Smooth muscle cell (in vitro differentiated cells): Measurements from ENCODE around the gene AMOTL2. TPM values are rescaled to one million over a fixed set of nuclear protein-coding genes. Genes with fewer than 3 reads are reported as not detected.

Source experiments
- DNase-seq: peaks from one replicate; lab custom pipeline; 2025; ENCODE audit not compliant: unreplicated experiment; lab: John Stamatoyannopoulos, UW
- H2AFZ ChIP-seq: fragments of 200-600 bp; sonication (generic); 2 replicates; pipeline ENCODE4 v1.6.0; 2016; ENCODE audit warnings: antibody characterized with exemption, low read depth, mild to moderate bottlenecking
- H3F3A ChIP-seq: fragments of 200-600 bp; sonication (generic); 2 replicates; pipeline ENCODE4 v1.6.0; 2017; ENCODE audit warnings: antibody characterized with exemption, low read depth
- H3K27ac ChIP-seq: fragments of 200-600 bp; sonication (generic); 2 replicates; pipeline ENCODE4 v1.5.1; 2016; ENCODE audit warnings: low read depth, mild to moderate bottlenecking
- H3K27me3 ChIP-seq: fragments of 200-600 bp; sonication (generic); 2 replicates; pipeline ENCODE4 v1.6.1; 2016; ENCODE audit warnings: low read depth, mild to moderate bottlenecking
- H3K36me3 ChIP-seq: fragments of 200-600 bp; sonication (generic); 2 replicates; pipeline ENCODE4 v1.5.1; 2016; ENCODE audit warnings: low read depth
- H3K4me1 ChIP-seq: fragments of 200-600 bp; sonication (generic); 2 replicates; pipeline ENCODE4 v1.5.1; 2016; ENCODE audit warnings: low read depth
- H3K4me2 ChIP-seq: fragments of 200-600 bp; sonication (generic); 2 replicates; pipeline ENCODE4 v1.6.0; 2016; ENCODE audit warnings: mild to moderate bottlenecking
- H3K4me3 ChIP-seq: fragments of 200-600 bp; sonication (generic); 2 replicates; pipeline ENCODE4 v1.5.1; 2016; ENCODE audit warnings: mild to moderate bottlenecking
- H3K79me2 ChIP-seq: fragments of 200-600 bp; sonication (generic); 2 replicates; pipeline ENCODE4 v1.6.0; 2016; ENCODE audit warnings: low read depth, mild to moderate bottlenecking
- H3K9ac ChIP-seq: fragments of 200-600 bp; sonication (generic); 2 replicates; pipeline ENCODE4 v1.6.0; 2016; ENCODE audit warnings: low read depth
- H3K9me3 ChIP-seq: fragments of 200-600 bp; sonication (generic); replicated peaks from 2 replicates; pipeline ENCODE4 v1.5.1; 2016; ENCODE audit warnings: low read depth
- H4K20me1 ChIP-seq: fragments of 200-600 bp; sonication (generic); 2 replicates; pipeline ENCODE4 v1.6.0; 2016; ENCODE audit warnings: low read depth
- WGBS: methylation state at CpG from one replicate; pipeline ENCODE4 v1.1.7; 2016; ENCODE audit warnings: low lambda C conversion rate; 5-methylcytosine and 5-hydroxymethylcytosine counted together
- polyA plus RNA-seq: library from polyadenylated mRNA; unstranded; fragments of >200 nt; fragmentation: Nextera tagmentation; extraction: Ambion mirVana; gene quantifications from 2 replicates; pipeline ENCODE4 v1.2.1, GENCODE V29; 2016
- total RNA-seq: library from RNA; depleted of rRNA; stranded (reverse); fragments of >200 nt; gene quantifications from 2 replicates; pipeline ENCODE4 v1.2.3, GENCODE V29; 2014
- TF ChIP-seq, protein P1 (sequence below): fragments of 200-600 bp; sonication (generic); IDR thresholded peaks from 2 replicates; pipeline ENCODE4 v1.5.1; 2017; ENCODE audit warnings: borderline replicate concordance, mild to moderate bottlenecking, antibody characterized with exemption; ENCODE audit not compliant: insufficient read depth, poor library complexity, severe bottlenecking

Gene AMOTL2
- total and polyA plus RNA-seq, 2 experiments from 2014 or later = 109 to 114 TPM

DNA sequence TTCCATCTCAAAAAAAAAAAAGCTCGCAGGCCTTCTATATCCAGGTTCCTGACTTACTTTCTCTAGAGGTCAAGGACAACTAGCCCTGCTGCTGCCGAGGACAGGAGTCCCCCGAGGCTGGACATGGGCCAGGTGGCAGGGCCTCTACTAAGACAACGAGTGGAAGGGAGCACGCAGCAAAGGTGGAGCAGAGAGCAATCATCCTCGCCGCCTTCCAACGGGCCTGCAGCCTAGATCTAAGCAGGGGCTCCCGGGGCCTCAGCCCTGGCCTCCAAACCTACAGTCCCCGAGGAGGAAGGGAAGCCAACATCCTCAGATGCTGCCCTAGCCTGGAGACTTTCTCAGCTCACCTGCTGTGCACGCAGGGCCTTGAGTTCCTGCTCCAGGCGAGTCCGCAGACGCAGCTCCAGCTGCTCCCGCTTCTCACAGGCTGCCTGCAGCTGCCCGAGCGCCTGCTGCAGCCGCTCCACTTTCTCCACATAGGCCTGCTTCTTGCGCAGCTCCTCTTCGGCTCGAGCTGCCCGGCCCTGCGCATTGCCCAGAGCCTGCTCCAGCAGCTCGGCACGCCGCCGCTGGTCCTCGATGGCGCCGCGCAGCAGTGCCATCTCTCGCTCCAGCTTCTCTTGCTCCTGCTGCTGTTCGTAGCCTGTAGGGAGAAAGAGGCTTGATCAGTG, 12.9 kb downstream of the AMOTL2 start:
- peaks cover 51% of the 10 kb centered on the region for H4K20me1 ChIP-seq
- H3K36me3 ChIP-seq = peaks cover 2% of the 10 kb centered on the region
- peaks cover 33% of the 10 kb centered on the region for H3F3A ChIP-seq
- no peak overlapping the region for H3K4me3 ChIP-seq
- H2AFZ ChIP-seq = no peak overlapping the region
- H3K4me1 ChIP-seq = peaks cover 46% of the 10 kb centered on the region
- no peak overlapping the region for H3K9ac ChIP-seq
- DNase-seq = no peak
- WGBS = over 99% methylated on average over 33 of the region's 33 CpGs
- H3K79me2 ChIP-seq = peaks cover 15% of the 10 kb centered on the region
- TF ChIP-seq, protein P1, sequence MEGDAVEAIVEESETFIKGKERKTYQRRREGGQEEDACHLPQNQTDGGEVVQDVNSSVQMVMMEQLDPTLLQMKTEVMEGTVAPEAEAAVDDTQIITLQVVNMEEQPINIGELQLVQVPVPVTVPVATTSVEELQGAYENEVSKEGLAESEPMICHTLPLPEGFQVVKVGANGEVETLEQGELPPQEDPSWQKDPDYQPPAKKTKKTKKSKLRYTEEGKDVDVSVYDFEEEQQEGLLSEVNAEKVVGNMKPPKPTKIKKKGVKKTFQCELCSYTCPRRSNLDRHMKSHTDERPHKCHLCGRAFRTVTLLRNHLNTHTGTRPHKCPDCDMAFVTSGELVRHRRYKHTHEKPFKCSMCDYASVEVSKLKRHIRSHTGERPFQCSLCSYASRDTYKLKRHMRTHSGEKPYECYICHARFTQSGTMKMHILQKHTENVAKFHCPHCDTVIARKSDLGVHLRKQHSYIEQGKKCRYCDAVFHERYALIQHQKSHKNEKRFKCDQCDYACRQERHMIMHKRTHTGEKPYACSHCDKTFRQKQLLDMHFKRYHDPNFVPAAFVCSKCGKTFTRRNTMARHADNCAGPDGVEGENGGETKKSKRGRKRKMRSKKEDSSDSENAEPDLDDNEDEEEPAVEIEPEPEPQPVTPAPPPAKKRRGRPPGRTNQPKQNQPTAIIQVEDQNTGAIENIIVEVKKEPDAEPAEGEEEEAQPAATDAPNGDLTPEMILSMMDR = no peak
- no peak overlapping the region for H3K27ac ChIP-seq
- H3K4me2 ChIP-seq = no peak overlapping the region
- H3K9me3 ChIP-seq = no peaks in the 10 kb centered on the region
- no peaks in the 10 kb centered on the region for H3K27me3 ChIP-seq

DNA sequence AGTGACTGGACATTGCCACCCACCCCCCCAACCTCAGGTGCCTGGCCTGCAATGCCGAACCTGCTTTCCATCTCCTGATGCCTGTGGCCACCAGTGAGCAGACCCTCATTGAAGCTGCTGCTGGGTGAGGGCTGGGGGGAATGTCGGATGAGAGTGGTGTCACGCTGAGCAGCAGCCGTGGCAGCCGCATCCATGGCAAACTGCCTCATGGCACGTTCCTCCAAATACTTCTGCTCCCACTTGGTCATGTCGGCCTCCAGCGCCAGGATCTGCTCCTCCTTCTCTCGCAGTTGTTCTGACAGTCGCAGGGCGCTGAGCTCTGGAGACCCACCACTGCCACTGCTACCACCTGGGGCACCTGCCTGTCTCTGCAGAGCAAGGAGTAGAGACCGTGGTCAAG, 14.2 kb downstream of the AMOTL2 start:
- H3K4me1 ChIP-seq = peaks cover 42% of the 10 kb centered on the region
- no peak overlapping the region for H3K4me2 ChIP-seq
- no peak overlapping the region for H3K9ac ChIP-seq
- H3K36me3 ChIP-seq = no peaks in the 10 kb centered on the region
- H3K79me2 ChIP-seq = peaks cover 25% of the 10 kb centered on the region
- H4K20me1 ChIP-seq = peaks cover 44% of the 10 kb centered on the region
- WGBS = 96% methylated on average over 12 of the region's 12 CpGs
- no peaks in the 10 kb centered on the region for H3K9me3 ChIP-seq
- H3K27ac ChIP-seq = no peak overlapping the region
- peaks cover 37% of the 10 kb centered on the region for H3F3A ChIP-seq
- no peak overlapping the region for H3K4me3 ChIP-seq
- no peaks in the 10 kb centered on the region for H3K27me3 ChIP-seq
- TF ChIP-seq, protein P1 = no peak
- no peak overlapping the region for H2AFZ ChIP-seq
- no peak for DNase-seq

DNA sequence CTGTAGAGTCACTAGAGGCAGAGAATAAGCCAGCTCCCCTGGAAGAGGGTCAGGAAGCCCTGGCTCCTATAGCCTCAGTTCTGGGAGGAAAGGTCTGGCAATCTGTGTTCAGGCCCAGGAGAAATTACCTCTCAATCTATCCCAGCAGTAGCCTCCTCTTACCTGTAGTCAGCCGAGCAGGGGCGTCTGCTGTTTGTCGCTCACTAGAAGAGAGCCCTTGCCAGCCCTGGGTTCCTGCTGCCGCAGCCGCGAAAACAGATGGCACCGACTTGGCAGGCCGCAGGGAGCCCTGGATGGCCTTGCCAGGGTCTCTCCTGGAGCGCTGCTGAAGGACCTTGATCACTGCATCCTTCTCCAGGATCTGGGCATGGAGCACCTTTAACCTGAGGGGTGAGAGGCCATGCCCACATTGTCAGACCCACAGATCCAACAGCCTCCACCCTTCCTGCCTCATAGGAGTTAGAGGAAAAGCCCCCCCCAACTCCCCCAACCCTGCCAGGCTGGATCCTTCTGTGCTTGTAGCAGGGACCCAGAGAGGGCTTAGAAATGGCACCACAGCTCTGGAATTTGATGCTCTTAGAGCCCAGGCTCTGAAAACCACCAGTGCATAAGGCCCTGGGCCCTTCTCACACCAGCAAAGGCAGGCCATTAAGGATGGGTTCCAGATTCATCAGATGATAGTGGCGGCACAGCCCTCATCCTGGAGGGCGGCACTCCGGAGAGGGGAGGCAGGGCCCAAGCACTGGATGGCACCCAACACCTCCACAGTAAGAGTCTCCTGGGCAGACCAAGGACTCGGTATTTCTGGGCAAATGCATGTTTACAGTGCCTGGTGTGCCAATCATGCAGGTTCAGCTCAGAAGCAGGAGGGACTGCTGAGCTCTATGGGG, 14.9 kb downstream of the AMOTL2 start:
- Histone ChIP-seq H3K4me2 (peak overlapping the region; percentile 73), H3K9ac (no peak overlapping the region), H4K20me1 (peaks cover 49% of the 10 kb centered on the region), H3K27me3 (no peaks in the 10 kb centered on the region), H3K27ac (peak overlapping the region; percentile 88), H3K4me1 (peaks cover 35% of the 10 kb centered on the region), H3F3A (peaks cover 40% of the 10 kb centered on the region), H3K79me2 (peaks cover 25% of the 10 kb centered on the region), H3K9me3 (no peaks in the 10 kb centered on the region), H3K36me3 (no peaks in the 10 kb centered on the region), H2AFZ (no peak overlapping the region), H3K4me3 (no peak overlapping the region)
- TF ChIP-seq, protein P1 = no peak
- DNase-seq = no peak
- 96% methylated on average over 13 of the region's 13 CpGs for WGBS
